NCI-H1105 treated with DMSO at 0.1 percent for 48 hours (cell line): ENCODE measurements around the gene SLC34A3.
A peak's percentile ranks its signal among the peaks of the same experiment; 100 is the strongest.
"Not testable (repeated sequence)": the region's sequence is repeated elsewhere in the genome, so short reads cannot be mapped to it uniquely, and the experiment has no call there.

ENCODE experiments used
- DNase-seq: peaks from one replicate; lab custom pipeline; 2025; lab: John Stamatoyannopoulos, UW

SLC34A3 gene

DNA sequence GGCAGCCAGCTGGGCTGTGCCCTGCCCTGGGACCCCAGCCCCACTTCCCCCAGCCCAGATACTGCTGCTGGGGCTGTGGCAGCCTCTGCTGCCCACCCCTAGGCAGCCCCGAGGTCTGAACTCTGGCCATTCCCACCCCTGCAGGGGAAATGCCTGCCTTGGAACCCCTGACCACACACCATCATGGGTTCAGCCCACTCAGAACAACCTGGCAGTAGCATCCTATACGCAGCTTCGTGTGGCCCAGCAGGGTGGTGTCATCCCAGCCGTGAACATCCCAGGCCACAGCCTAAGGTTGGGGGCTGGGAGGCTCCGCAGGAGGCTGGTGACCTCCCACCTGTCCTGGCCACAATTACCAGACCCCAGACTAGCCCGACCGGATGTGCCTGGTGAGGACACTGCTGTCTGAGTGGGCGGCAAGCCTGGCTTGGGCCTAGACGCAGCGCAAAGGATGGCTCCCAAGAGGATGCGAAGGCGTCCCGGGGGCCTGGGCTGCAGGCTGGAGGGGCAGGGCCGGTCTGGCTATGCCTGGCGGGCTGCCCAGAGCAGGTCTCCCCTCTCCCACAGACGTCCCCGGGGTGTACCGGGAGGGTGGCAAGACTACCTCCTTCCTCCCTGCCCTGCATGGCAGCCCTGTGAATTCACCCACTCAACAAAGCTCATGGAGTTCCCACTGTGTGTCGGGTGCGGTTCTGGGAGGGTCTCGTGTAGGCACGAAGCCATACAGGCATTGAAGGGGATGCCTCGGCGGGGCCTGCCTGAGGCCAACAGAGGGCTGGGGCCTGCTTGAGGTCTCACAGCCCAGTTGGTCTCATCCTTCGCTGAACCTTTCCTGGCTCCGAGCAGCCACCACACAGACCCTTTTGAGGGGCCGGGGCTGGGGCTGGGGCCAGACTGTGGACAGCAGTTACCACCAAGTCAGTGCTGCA, 1.5 kb upstream of the SLC34A3 start:
- no peak for DNase-seq

DNA sequence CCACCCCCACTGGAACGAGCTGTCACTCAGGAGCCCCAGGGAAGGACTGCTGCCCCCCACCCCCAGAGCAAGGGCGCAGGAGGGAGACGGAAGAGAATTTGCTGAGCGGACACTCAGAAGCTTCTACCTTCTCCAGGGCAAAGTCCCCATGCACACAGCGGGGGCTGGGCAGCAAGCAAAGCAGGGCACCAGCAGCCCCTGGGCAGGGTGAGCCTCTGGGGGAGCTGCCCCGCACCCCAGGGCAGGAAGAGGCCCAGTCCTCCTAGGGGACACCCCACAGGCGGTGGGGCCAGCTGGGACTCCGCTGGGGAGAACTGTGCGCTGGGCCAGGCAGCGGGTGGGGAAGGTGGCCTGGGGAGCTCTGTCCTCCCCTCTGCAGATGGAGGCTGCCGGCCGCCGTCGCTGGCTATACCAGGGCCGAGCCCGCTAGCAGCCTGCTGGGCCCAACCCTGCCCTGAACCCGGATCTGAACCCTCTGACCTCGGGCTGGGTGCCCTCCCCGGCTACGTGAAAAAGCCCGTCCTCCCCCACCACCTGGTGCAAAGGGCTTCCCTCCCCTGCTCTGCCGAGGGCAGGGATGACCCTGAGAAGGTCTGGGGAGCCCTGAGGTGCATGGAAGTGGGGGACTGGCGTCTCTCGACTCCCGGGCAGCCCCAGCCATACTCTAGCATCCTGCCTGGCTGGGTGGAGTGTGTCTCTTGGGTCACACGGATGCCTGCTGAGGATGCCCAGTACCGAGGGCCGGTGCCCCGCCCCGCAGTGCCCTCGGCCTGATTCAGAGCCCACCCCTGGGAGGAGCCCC, 597 bp upstream of the SLC34A3 start:
- DNase-seq: no peak

GRCh38 chr9:137231372-137232039, 805 bp downstream of the SLC34A3 start:
- no peak for DNase-seq

DNA sequence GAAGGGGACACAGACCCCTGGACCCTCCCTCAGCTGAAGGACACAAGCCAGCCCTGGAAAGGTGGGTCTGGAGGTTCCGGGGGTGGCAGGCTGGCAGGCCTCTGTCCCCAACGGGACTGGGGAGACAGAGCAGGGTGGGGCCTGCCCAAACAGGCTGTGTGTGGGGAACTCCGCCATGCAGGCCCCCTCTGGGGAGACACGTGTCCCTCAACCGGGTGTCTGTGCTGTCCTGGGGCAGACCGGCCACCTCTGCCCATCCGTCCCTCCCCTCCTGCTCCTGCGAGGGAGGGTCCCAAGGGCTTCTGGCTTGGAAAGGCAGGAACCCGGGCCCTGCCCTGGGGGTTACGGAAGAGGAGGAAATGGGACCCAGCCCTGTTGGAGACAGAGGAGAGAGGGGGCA, 1.4 kb downstream of the SLC34A3 start:
- no peak for DNase-seq

- no peak for DNase-seq
These were observed 1.8 kb downstream of the SLC34A3 start for GRCh38 chr9:137232510-137232909.

GRCh38 chr9:137233143-137233980, 2.7 kb downstream of the SLC34A3 start:
- DNase-seq: no peak

- no peak for DNase-seq
These were observed 3.5 kb downstream of the SLC34A3 start for GRCh38 chr9:137234055-137234697.

GRCh38 chr9:137234758-137235423, 4.2 kb downstream of the SLC34A3 start:
- DNase-seq: no peak

DNA sequence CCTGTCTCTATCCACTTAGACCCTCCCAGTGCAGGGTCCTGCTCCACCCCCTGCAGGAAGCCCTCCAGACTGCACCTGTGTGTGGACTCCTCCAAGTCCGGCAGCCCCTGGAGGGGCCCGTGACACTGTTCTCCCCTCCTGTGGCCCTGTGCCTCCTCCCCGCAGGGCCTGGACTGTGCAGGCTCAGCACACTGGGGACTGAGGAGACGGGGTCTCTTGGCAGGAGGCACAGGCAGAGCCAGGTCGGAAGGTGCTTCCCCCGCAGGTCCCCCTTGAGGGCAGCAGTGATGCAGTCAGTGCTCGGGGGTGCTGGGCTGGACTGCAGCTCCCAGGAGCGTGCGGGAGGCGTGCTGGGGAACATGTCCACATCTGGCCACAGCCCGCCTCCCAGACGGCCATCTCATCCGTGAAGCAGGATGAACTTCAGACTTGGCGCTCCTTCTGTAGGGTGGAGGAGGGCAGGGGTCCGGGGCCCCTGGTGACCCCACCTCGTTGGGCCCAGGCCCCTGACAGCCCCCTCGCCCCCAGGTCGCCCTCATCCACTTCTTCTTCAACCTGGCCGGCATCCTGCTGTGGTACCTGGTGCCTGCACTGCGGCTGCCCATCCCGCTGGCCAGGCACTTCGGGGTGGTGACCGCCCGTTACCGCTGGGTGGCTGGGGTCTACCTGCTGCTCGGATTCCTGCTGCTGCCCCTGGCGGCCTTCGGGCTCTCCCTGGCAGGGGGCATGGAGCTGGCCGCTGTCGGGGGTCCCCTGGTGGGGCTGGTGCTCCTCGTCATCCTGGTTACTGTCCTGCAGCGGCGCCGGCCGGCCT, 4.9 kb downstream of the SLC34A3 start:
- no peak for DNase-seq

- peak; percentile 64 for DNase-seq
These were observed 5.7 kb downstream of the SLC34A3 start for GRCh38 chr9:137236238-137236935.

GRCh38 chr9:137236936-137237421, 6.3 kb downstream of the SLC34A3 start:
- no peak for DNase-seq

DNA sequence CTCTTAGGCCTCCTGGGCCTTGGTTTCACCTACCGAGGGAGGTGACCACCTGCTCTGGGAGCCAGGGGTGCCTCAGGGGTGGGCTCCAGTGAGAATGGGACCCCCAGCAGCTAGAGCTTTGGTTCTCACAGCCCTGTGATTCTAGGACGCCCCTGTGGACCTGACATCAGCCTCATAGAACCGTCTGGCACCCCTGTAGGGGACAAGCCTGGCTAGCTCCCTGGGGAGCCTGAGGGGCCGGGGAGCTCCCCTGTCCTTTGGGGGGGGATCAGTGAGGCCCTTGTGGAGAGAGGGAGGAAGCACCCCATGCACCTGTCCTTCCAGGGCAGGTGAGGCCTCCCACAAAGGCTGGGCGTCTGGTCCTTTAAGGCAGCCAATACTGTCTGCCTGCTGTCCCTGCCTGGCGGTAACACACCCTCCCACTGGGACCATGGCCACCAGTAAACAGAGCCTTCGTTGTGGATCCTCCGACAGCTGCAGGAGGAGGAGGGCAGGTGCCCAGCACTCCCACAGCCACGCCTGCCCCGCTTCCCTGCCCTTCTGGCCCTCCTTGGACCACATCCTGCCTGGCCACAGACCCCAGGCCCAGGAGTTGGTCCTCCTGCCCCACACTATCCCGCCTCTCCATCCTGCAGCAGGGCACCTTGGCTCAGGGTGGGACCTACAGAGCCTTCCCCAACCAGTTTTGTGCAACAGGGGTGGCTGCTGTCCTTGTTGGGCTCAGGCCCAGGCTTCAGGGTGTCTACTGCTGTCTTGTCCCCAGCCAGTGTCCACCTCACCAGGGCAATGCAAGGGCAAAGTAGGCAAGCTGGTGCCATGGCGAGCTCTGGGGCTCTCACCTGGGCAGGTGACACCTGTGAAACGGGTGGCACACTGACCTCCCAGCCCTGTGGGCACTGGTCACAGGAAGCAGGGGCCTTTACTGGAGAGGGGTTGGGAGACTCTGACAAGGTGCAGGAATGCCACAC, 7.3 kb downstream of the SLC34A3 start:
- no peak for DNase-seq

DNA sequence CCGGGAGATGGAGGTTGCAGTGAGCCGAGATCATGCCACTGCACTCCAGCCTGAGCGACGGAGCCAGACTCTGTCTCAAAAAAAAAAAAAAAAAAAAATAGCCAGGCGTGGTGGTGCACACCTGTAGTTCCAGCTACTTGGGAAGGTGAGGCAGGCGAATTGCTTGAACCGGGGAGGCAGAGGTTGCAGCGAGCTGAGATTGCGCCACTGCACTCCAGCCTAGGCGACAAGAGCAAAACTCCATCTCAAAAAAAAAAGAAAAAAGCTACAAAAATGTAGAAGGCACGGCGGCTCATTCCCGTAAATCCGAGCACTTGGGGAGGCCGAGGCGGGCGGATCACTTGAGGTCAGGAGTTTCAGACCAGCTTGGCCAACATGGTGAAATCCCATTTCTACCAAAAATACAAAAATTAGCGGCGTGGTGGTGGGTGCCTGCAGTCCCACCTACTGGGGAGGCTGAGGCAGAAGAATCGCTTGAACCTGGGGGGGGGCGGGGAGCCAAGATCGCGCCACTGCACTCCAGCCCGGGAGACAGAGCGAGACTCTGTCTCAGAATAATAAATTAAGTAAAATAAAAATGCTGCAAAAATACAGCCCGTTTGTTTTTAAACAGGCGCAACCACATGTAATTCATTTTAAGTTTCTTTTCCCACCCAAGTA, 9.0 kb downstream of the SLC34A3 start:
- not testable (repeated sequence) for DNase-seq

DNA sequence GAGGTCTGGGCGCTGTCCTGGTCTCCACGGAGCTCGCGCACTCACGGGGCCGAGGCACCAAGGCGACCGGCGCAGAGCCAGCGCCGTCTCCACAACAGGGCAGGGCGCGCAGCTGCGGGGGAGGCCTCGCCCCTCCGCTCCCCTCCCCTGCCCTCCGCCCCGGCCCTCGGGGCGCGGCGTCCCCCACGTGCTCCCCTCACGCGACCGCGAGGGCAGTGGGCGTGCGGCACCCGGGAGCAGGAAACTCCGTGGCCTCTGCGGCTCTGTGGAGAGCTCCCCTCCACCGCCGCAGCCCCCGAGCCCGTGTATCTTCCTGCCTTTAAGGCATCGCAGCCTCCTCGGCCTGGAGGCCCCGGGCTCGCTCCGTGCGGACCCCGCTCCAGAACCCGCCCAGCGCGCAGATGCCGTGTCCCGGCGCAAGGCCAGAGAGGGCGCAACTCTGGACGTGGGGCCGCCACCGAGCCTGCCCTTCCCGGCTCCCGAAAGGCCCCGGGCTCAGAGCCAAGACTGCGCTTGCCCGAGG, 9.7 kb downstream of the SLC34A3 start:
- peak; percentile 55 for DNase-seq

GRCh38 chr9:137240841-137241489, 10.3 kb downstream of the SLC34A3 start, which contains the start of gene TUBB4B:
TUBB4B (plus strand) TSS chr9:137241287; CDS start chr9:137241361, 74 bp downstream.
- DNase-seq: peak; percentile 99
